GM12875 (cell line): ENCODE measurements around the gene RABGAP1L.

ENCODE experiments used
- H3K4me3 ChIP-seq: one replicate; pipeline ENCODE4 v1.5.1; 2011; ENCODE audit warnings: low read depth, low read length, control low read depth
- CTCF ChIP-seq: IDR thresholded peaks from 2 replicates; pipeline ENCODE4 v1.5.1; 2011; ENCODE audit warnings: low read depth, mild to moderate bottlenecking, control low read depth, inconsistent platforms, low read length, moderate library complexity, borderline replicate concordance; ENCODE audit not compliant: insufficient read depth

Gene RABGAP1L

DNA sequence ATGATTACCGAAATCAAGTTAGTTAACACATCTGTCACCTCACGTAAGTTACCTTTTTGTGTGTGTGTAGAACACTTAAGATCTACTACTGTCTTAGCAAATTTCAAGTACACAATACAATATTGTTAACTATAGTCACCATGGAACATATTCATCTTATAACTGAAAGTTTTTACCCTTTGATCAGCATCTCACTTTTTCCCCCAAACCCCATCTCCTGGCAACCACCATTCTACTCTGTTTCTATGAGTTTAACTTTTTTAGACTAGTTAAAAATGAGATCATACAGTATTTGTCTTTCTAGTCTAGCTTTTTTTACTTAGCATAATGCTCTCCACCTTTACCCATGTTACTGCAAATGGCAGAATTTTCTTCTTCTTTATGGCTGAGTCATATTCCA lies 124.7 kb downstream of the RABGAP1L start:
- H3K4me3 ChIP-seq, result no peak overlapping the region
- no peak for TF ChIP-seq CTCF

DNA sequence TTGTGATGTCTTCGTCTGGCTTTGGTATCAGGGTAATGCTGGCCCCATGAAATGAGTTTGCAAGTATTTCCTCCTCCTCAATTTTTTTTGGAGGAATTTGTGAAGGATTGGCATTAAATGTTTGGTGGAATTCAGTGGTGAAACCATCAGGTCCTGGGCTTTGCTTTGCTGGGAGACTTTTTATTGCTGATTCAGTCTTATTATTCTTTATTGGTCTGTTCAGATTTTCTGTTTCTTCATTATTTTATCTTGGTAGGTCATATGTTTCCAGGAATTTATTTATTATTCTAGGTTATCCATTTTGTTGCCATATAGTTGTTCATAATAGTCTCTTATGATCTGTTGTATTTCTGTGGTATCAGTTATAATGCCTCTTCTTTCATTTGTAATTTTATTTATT lies 126.7 kb downstream of the RABGAP1L start:
- no peak for TF ChIP-seq CTCF
- no peak overlapping the region for H3K4me3 ChIP-seq

DNA sequence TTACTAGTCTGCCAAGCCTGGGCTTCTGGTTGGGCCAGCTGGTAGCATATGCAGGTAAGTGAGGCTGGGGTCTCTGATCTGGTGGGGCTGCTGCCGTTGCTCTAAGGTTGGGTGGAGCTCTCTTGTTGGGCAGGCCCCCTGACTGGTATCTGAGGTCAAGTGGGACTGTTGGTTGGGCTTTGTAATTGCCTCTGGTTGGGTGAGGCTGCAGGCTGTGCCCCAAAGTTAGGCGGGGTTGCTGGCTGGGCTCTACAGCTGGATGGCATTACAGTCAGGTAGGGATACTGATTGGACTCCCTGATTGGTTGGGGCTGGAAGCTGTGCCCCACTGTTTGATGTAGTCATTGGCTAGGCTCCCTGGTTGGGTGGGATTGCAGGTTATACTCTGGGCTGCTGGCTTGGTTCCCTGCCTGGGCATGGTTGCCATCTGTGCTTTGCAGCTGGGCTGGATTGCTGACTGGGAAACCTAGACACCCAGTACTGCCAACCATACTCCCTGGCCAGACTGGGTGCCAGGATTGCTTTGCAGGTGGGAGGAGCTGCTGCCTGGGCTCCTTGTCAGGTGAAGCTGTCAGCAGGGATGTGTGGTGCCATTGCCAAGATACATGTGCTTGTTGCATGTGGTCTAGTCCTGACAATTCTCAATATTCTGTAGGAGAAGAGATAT lies 130.5 kb downstream of the RABGAP1L start:
- no peak for TF ChIP-seq CTCF
- no peak overlapping the region for H3K4me3 ChIP-seq

DNA sequence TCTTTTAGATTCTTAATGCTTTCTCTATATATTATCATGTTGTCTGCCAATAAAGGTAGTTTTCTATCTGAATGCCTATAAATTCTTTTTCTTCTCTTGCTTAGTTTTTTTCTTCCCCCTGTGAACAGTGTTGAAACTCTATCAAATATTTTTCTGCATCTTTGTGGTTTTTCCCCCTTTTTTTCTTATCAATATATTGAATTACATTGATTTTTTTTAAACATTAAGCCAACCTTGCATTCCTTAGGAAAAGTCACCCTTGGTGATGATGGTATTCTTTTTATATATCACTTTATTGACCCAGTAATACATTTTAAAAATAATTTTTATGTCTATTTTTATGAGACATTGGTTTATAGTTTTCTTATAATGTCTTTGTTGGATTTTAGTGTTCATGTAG lies 131.7 kb downstream of the RABGAP1L start:
- TF ChIP-seq CTCF, result no peak
- no peak overlapping the region for H3K4me3 ChIP-seq

- no peak for TF ChIP-seq CTCF
- no peak overlapping the region for H3K4me3 ChIP-seq
Observed at GRCh38 chr1:174296309-174296708, 137.0 kb downstream of the RABGAP1L start.

GRCh38 chr1:174297351-174297750 lies 138.0 kb downstream of the RABGAP1L start:
- no peak for TF ChIP-seq CTCF
- H3K4me3 ChIP-seq, result no peak overlapping the region

GRCh38 chr1:174301295-174302077 lies 142.2 kb downstream of the RABGAP1L start:
- TF ChIP-seq CTCF, result no peak
- H3K4me3 ChIP-seq, result no peak overlapping the region
